Raji (cell line): ENCODE data around the gene CCR5AS.

Source experiments
- POLR2A ChIP-seq: IDR thresholded peaks from 2 replicates; pipeline ENCODE4 v1.6.1; 2011; ENCODE audit warnings: low read depth, low read length, control low read depth; ENCODE audit not compliant: insufficient read depth

CCR5AS gene

GRCh38 chr3:46406788-46407611 lies at the start of gene CCR5AS, which contains the start of gene CCRL2:
CCR5AS (minus strand) TSS chr3:46407066.
CCRL2 (plus strand) TSS chr3:46407259; CDS start chr3:46408080, 821 bp downstream.
- TF ChIP-seq POLR2A, result no peak

- TF ChIP-seq POLR2A, result no peak
Measured at GRCh38 chr3:46456118-46456517, 49.3 kb upstream of the CCR5AS start.

- TF ChIP-seq POLR2A, result no peak
Measured at GRCh38 chr3:46455231-46456115, 48.6 kb upstream of the CCR5AS start.

GRCh38 chr3:46454606-46455005 lies 47.7 kb upstream of the CCR5AS start:
- TF ChIP-seq POLR2A, result no peak

GRCh38 chr3:46454209-46454595 lies 47.3 kb upstream of the CCR5AS start:
- TF ChIP-seq POLR2A, result no peak

GRCh38 chr3:46453526-46454208 lies 46.8 kb upstream of the CCR5AS start:
- no peak for TF ChIP-seq POLR2A

GRCh38 chr3:46449755-46450552 lies 43.1 kb upstream of the CCR5AS start:
- no peak for TF ChIP-seq POLR2A

GRCh38 chr3:46448721-46449120 lies 41.9 kb upstream of the CCR5AS start:
- TF ChIP-seq POLR2A, result no peak

- no peak for TF ChIP-seq POLR2A
Measured at GRCh38 chr3:46447228-46447985, 40.5 kb upstream of the CCR5AS start.

- no peak for TF ChIP-seq POLR2A
Measured at GRCh38 chr3:46442576-46443530, 36.0 kb upstream of the CCR5AS start.

- no peak for TF ChIP-seq POLR2A
Measured at GRCh38 chr3:46440531-46441294, 33.8 kb upstream of the CCR5AS start.

- no peak for TF ChIP-seq POLR2A
Measured at GRCh38 chr3:46438831-46439230, 32.0 kb upstream of the CCR5AS start.

- no peak for TF ChIP-seq POLR2A
Measured at GRCh38 chr3:46435081-46435726, 28.3 kb upstream of the CCR5AS start.
